Inflammatory macrophage treated with lipopolysaccharide for 1 hour (primary cell): ENCODE measurements around the gene NIPA2.

ENCODE experiments used
- DNase-seq, 2 donors: peaks; one replicate each; pipeline ENCODE4 v3.0.0-alpha.2; 2020 to 2022

The NIPA2 gene

GRCh38 chr15:22878103-22878502 lies 39.6 kb downstream of the NIPA2 start:
- DNase-seq: no peak

GRCh38 chr15:22880068-22880980 lies 41.9 kb downstream of the NIPA2 start:
- no peak for DNase-seq

- no peak for DNase-seq
Measured at GRCh38 chr15:22880981-22881738, 42.7 kb downstream of the NIPA2 start.

- DNase-seq: no peak
Measured at GRCh38 chr15:22881739-22882440, 43.4 kb downstream of the NIPA2 start.

- DNase-seq: no peak
Measured at GRCh38 chr15:22883196-22883595, 44.7 kb downstream of the NIPA2 start.

GRCh38 chr15:22884344-22884743 lies 45.9 kb downstream of the NIPA2 start:
- no peak for DNase-seq

GRCh38 chr15:22885120-22885519 lies 46.7 kb downstream of the NIPA2 start:
- DNase-seq: no peak

GRCh38 chr15:22887157-22887951 lies 48.9 kb downstream of the NIPA2 start:
- DNase-seq: peak; percentile 26 to 82

GRCh38 chr15:22888120-22888859 lies 49.8 kb downstream of the NIPA2 start:
- DNase-seq: peak; percentile 32 to 86

- DNase-seq: no peak
Measured at GRCh38 chr15:22889146-22889818, 50.8 kb downstream of the NIPA2 start.

GRCh38 chr15:22890296-22890695 lies 51.8 kb downstream of the NIPA2 start:
- no peak for DNase-seq

GRCh38 chr15:22891426-22892210 lies 53.2 kb downstream of the NIPA2 start:
- no peak for DNase-seq

- no peak for DNase-seq
Measured at GRCh38 chr15:22892333-22892732, 53.9 kb downstream of the NIPA2 start.

- DNase-seq: no peak
Measured at GRCh38 chr15:22893081-22893480, 54.6 kb downstream of the NIPA2 start.

GRCh38 chr15:22893881-22894280 lies 55.4 kb downstream of the NIPA2 start:
- DNase-seq: no peak

GRCh38 chr15:22895465-22896190 lies 57.2 kb downstream of the NIPA2 start:
- DNase-seq: no peak

- no peak for DNase-seq
Measured at GRCh38 chr15:22902046-22902445, 63.6 kb downstream of the NIPA2 start.

GRCh38 chr15:22902578-22902977 lies 64.1 kb downstream of the NIPA2 start:
- no peak for DNase-seq

GRCh38 chr15:22902981-22903380 lies 64.5 kb downstream of the NIPA2 start:
- no peak for DNase-seq

- DNase-seq: no peak
Measured at GRCh38 chr15:22903427-22903826, 65.0 kb downstream of the NIPA2 start.
